Measurements from ENCODE around the gene MVD.

DNA sequence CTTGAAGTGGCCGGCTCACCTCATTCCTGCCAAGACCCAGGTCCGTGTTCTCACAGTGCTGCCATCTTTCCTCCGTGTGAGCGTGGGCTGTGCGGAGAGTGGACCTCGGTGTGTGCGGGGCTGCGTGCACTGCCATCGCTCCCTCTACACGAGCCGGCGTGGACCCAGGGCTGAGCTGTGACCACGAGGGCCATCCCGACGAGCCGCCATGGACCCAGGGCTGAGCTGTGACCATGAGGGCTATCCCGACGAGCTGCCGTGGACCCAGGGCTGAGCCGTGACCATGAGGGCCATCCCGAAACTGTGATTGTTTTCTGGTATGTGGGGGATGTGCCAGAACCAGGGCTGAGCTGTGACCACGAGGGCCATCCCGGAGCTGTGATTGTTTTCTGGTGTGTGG is 8.9 kb upstream of the MVD start:
- TF ChIP-seq, protein P1, sequence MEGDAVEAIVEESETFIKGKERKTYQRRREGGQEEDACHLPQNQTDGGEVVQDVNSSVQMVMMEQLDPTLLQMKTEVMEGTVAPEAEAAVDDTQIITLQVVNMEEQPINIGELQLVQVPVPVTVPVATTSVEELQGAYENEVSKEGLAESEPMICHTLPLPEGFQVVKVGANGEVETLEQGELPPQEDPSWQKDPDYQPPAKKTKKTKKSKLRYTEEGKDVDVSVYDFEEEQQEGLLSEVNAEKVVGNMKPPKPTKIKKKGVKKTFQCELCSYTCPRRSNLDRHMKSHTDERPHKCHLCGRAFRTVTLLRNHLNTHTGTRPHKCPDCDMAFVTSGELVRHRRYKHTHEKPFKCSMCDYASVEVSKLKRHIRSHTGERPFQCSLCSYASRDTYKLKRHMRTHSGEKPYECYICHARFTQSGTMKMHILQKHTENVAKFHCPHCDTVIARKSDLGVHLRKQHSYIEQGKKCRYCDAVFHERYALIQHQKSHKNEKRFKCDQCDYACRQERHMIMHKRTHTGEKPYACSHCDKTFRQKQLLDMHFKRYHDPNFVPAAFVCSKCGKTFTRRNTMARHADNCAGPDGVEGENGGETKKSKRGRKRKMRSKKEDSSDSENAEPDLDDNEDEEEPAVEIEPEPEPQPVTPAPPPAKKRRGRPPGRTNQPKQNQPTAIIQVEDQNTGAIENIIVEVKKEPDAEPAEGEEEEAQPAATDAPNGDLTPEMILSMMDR (optimal IDR thresholded peaks at IDR 0.05 in 1 of 3, IDR thresholded peaks at IDR 0.05 in 1 of 3, conservative IDR thresholded peaks at IDR 0.05 in 1 of 3; ENCODE audit: extremely low read depth in 1 of 3, insufficient read depth in 2 of 3, low read length in 3 of 3), result no peak
- TF ChIP-seq EZH2 (IDR thresholded peaks at IDR 0.05; ENCODE audit: low read length), result no peak
